HepG2 (cell line): ENCODE data around the gene COA1. TPM values are rescaled to one million over a fixed set of nuclear protein-coding genes. Genes with fewer than 3 reads are reported as not detected.
A peak's percentile ranks its signal among the peaks of the same experiment; 100 is the strongest.

Source experiments
- AHR ChIP-seq: IDR thresholded peaks from 2 replicates; pipeline ENCODE4 v1.6.1; 2018; ENCODE audit warnings: missing genetic modification reagents, missing compliant biosample characterization
- EED ChIP-seq: sonication (generic); formaldehyde crosslinking; IDR thresholded peaks from 2 replicates; pipeline ENCODE4 v1.5.0; 2020; ENCODE audit warnings: mild to moderate bottlenecking, missing genetic modification reagents
- GLI4 ChIP-seq: sonication (generic); formaldehyde crosslinking; IDR thresholded peaks from 2 replicates; pipeline ENCODE4 v1.5.1; 2020; ENCODE audit warnings: missing genetic modification reagents, mild to moderate bottlenecking, moderate library complexity, borderline replicate concordance
- GPN1 ChIP-seq: sonication (generic); formaldehyde crosslinking; IDR thresholded peaks from 2 replicates; pipeline ENCODE4 v1.5.1; 2020; ENCODE audit warnings: missing genetic modification reagents, borderline replicate concordance
- HNRNPLL ChIP-seq: fragments of 200-400 bp; formaldehyde crosslinking; IDR thresholded peaks from 2 replicates; pipeline ENCODE4 v1.6.1; 2017; ENCODE audit warnings: mild to moderate bottlenecking, low read depth, low read length; ENCODE audit not compliant: poor library complexity, severe bottlenecking
- MAFG ChIP-seq: sonication (generic); formaldehyde crosslinking; IDR thresholded peaks from 2 replicates; pipeline ENCODE4 v1.5.1; 2020; ENCODE audit warnings: mild to moderate bottlenecking, missing genetic modification reagents
- POLR2A ChIP-seq, 2 experiments: IDR thresholded peaks; 2 replicates each; pipeline ENCODE4 v1.6.1; 2011; ENCODE audit warnings: low read depth in 2 of 2, low read length in 2 of 2, mild to moderate bottlenecking in 1 of 2, moderate library complexity in 1 of 2; ENCODE audit not compliant: insufficient read depth in 1 of 2
- SALL2 ChIP-seq: sonication (generic); formaldehyde crosslinking; IDR thresholded peaks from 2 replicates; pipeline ENCODE4 v1.8.1; 2023; ENCODE audit warnings: mild to moderate bottlenecking, missing genetic modification reagents, inconsistent platforms
- SNAPC2 ChIP-seq: sonication (generic); formaldehyde crosslinking; IDR thresholded peaks from 2 replicates; pipeline ENCODE4 v1.8.1; 2022; ENCODE audit warnings: mild to moderate bottlenecking, missing genetic modification reagents
- SRSF1 ChIP-seq: fragments of 200-400 bp; formaldehyde crosslinking; optimal IDR thresholded peaks from 2 replicates; pipeline ENCODE3; 2017; ENCODE audit warnings: mild to moderate bottlenecking, low read depth, low read length, moderate library complexity
- THAP11 ChIP-seq: IDR thresholded peaks from 2 replicates; pipeline ENCODE4 v1.6.1; 2016; ENCODE audit warnings: missing biosample characterization, missing genetic modification reagents
- ZNF10 ChIP-seq: sonication (generic); formaldehyde crosslinking; IDR thresholded peaks from 2 replicates; pipeline ENCODE4 v1.4.0; 2020; ENCODE audit warnings: mild to moderate bottlenecking, low read depth, missing genetic modification reagents, borderline replicate concordance
- ZNF431 ChIP-seq: sonication (generic); formaldehyde crosslinking; IDR thresholded peaks from 2 replicates; pipeline ENCODE4 v1.9.0; 2022; ENCODE audit warnings: missing genetic modification reagents, low read depth, mild to moderate bottlenecking, borderline replicate concordance
- ZNF530 ChIP-seq: sonication (generic); formaldehyde crosslinking; IDR thresholded peaks from 2 replicates; pipeline ENCODE4 v1.5.0; 2020; ENCODE audit warnings: low read depth, mild to moderate bottlenecking, missing genetic modification reagents
- ZNF543 ChIP-seq: sonication (generic); formaldehyde crosslinking; IDR thresholded peaks from 2 replicates; pipeline ENCODE4 v1.4.0; 2020; ENCODE audit warnings: mild to moderate bottlenecking, missing genetic modification reagents
- ZSCAN12 ChIP-seq: sonication (generic); formaldehyde crosslinking; IDR thresholded peaks from 2 replicates; pipeline ENCODE4 v1.9.0; 2021; ENCODE audit warnings: mild to moderate bottlenecking, missing genetic modification reagents
- polyA plus RNA-seq, 8 experiments: library from polyadenylated mRNA; depleted of rRNA in 3 of 8; stranded (reverse) in 7 of 8; unstranded in 1 of 8; fragments of >200 nt; fragmentation: Illumina TruSeq in 4 of 8; extraction: Trizol in 4 of 8; gene quantifications; 2 replicates each; pipeline versions ENCODE4 v1.2.1 to v1.2.3, GENCODE V29; 2011 to 2016; ENCODE audit warnings: low read depth in 4 of 8, missing spikeins in 1 of 8, mixed read lengths in 1 of 8; ENCODE audit not compliant: insufficient read depth in 1 of 8
- total RNA-seq, 5 experiments: library from RNA; depleted of rRNA; stranded (reverse); fragments of >200 nt; fragmentation: Illumina TruSeq; extraction: Trizol; gene quantifications; 2 replicates each; pipeline ENCODE4 v1.2.3, GENCODE V29; 2016; ENCODE audit warnings: low read depth in 1 of 5
- TF ChIP-seq, protein P1 (sequence below): sonication (generic); formaldehyde crosslinking; IDR thresholded peaks from 2 replicates; pipeline ENCODE4 v1.4.0; 2020; ENCODE audit warnings: missing genetic modification reagents, borderline replicate concordance
- TF ChIP-seq, protein P2 (sequence below): sonication (generic); formaldehyde crosslinking; IDR thresholded peaks from 2 replicates; pipeline ENCODE4 v1.4.0; 2020; ENCODE audit warnings: missing genetic modification reagents
- TF ChIP-seq, protein P3 (sequence below): IDR thresholded peaks from 2 replicates; pipeline ENCODE4 v1.6.1; 2016; ENCODE audit warnings: missing compliant biosample characterization, missing genetic modification reagents, borderline replicate concordance

COA1 gene
- total and polyA plus RNA-seq, 2 of the 13 experiments (the other 11 are each of a cell fraction or from before 2014, with no cell fraction given): 33.2 to 65.7 TPM

DNA sequence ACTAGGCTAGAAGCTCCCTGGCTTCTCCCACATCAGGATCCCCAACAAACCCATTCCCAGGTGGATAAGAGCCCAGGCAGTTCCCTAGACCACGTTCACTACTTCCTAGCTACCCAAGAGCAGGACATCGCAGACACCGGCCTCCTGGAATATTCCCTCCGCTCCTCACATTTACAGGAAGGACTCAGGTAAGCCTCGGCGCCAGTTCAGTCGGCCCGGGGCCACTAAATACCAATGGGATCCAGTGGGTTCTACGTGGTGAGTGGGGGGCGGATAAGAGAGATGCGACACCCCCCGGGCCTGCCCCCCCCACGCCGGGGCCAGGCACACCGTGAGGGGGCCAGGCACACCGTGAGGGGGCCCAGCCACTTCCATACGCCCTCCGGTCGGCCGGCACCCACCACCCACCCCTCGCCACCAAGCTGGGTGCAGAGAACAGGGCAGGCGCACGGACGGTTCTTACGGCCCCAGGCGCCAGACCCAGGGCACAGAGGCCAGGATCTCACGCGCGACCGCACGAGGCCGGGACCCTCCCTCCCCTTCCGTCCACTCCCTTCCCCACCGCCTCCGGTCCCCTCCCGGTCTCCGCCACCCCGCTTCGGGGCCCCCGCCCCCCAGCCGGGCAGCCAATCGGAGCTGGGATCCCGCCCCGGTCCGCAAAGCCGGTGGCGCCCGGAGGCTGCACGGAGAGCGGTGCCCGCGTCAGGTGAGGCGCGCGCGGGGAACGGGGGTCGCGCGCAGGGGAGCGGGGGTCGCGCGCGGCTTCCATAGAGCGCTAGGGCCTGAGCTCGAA is 28.9 kb upstream of the COA1 start, which contains the start of gene BLVRA (continued):
- TF ChIP-seq, protein P1, sequence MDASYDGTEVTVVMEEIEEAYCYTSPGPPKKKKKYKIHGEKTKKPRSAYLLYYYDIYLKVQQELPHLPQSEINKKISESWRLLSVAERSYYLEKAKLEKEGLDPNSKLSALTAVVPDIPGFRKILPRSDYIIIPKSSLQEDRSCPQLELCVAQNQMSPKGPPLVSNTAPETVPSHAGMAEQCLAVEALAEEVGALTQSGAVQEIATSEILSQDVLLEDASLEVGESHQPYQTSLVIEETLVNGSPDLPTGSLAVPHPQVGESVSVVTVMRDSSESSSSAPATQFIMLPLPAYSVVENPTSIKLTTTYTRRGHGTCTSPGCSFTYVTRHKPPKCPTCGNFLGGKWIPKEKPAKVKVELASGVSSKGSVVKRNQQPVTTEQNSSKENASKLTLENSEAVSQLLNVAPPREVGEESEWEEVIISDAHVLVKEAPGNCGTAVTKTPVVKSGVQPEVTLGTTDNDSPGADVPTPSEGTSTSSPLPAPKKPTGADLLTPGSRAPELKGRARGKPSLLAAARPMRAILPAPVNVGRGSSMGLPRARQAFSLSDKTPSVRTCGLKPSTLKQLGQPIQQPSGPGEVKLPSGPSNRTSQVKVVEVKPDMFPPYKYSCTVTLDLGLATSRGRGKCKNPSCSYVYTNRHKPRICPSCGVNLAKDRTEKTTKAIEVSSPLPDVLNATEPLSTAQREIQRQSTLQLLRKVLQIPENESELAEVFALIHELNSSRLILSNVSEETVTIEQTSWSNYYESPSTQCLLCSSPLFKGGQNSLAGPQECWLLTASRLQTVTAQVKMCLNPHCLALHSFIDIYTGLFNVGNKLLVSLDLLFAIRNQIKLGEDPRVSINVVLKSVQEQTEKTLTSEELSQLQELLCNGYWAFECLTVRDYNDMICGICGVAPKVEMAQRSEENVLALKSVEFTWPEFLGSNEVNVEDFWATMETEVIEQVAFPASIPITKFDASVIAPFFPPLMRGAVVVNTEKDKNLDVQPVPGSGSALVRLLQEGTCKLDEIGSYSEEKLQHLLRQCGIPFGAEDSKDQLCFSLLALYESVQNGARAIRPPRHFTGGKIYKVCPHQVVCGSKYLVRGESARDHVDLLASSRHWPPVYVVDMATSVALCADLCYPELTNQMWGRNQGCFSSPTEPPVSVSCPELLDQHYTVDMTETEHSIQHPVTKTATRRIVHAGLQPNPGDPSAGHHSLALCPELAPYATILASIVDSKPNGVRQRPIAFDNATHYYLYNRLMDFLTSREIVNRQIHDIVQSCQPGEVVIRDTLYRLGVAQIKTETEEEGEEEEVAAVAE (CRISPR knock-in tag): no peak
- TF ChIP-seq GLI4 (CRISPR knock-in tag) (no peak), EED (CRISPR knock-in tag) (no peak), THAP11 (CRISPR knock-in tag) (peak; percentile 18; the same call in 1 of the 2 replicates), ZNF530 (CRISPR knock-in tag) (no peak), ZNF431 (CRISPR knock-in tag) (peak; percentile 19; the same call in 1 of the 2 replicates), AHR (CRISPR knock-in tag) (0 out of 2 replicates have a peak, but pooled peaks have one; percentile 59), MAFG (CRISPR knock-in tag) (no peak), HNRNPLL (peak; percentile 45), ZNF543 (CRISPR knock-in tag) (no peak; the same call in 1 of the 2 replicates), SALL2 (0 out of 2 replicates have a peak, but pooled peaks have one; percentile 51), ZSCAN12 (no peak), GPN1 (CRISPR knock-in tag) (no peak), POLR2A (IDR thresholded peaks at IDR 0.05; ENCODE audit: insufficient read depth in 1 of 2, low read depth in 2 of 2, low read length in 2 of 2) (peak; percentile 20 to 87; a peak in 2 of 4 replicates), SNAPC2 (no peak), SRSF1 (peak; percentile 70), ZNF10 (CRISPR knock-in tag) (no peak)
- TF ChIP-seq, protein P2, sequence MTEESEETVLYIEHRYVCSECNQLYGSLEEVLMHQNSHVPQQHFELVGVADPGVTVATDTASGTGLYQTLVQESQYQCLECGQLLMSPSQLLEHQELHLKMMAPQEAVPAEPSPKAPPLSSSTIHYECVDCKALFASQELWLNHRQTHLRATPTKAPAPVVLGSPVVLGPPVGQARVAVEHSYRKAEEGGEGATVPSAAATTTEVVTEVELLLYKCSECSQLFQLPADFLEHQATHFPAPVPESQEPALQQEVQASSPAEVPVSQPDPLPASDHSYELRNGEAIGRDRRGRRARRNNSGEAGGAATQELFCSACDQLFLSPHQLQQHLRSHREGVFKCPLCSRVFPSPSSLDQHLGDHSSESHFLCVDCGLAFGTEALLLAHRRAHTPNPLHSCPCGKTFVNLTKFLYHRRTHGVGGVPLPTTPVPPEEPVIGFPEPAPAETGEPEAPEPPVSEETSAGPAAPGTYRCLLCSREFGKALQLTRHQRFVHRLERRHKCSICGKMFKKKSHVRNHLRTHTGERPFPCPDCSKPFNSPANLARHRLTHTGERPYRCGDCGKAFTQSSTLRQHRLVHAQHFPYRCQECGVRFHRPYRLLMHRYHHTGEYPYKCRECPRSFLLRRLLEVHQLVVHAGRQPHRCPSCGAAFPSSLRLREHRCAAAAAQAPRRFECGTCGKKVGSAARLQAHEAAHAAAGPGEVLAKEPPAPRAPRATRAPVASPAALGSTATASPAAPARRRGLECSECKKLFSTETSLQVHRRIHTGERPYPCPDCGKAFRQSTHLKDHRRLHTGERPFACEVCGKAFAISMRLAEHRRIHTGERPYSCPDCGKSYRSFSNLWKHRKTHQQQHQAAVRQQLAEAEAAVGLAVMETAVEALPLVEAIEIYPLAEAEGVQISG: peak; percentile 55; the same call in 1 of the 2 replicates
- TF ChIP-seq, protein P3, sequence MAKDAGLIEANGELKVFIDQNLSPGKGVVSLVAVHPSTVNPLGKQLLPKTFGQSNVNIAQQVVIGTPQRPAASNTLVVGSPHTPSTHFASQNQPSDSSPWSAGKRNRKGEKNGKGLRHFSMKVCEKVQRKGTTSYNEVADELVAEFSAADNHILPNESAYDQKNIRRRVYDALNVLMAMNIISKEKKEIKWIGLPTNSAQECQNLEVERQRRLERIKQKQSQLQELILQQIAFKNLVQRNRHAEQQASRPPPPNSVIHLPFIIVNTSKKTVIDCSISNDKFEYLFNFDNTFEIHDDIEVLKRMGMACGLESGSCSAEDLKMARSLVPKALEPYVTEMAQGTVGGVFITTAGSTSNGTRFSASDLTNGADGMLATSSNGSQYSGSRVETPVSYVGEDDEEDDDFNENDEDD: peak; percentile 53; the same call in 1 of the 2 replicates
